ENCODE measurements around the gene GPC3. TPM values are rescaled to one million over a fixed set of nuclear protein-coding genes. Genes with fewer than 3 reads are reported as not detected.

The GPC3 gene
- total RNA-seq, 1 experiment from 2014 or later, result 0.98 TPM

DNA sequence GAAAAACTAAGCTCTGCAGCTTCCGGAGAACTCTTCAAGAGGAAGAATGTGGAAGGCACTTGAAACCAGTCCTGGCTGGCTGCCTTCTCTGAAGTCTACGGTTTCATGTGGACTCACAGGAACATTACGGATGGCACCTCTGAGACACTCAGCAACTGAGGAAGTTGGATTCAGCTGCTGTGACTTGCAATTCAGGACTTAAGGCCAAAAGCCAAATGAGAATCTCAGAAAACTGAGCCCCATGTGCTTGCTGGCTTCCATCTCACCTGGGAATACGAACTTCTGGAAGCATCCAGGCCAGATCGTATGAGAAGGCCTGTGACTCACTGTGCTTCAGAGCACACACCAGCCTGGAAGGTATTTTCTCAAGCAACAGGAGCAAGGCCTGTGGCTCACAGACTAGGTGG is 462.3 kb downstream of the GPC3 start:
- DNase-seq (ENCODE audit: low read depth, low spot score) (no peak), ATAC-seq (no peak)
- no peak overlapping the region for H3K9ac ChIP-seq (ENCODE audit: low read length)
- no peaks in the 10 kb centered on the region for H4K20me1 ChIP-seq (ENCODE audit: insufficient read depth)
- H3K36me3 ChIP-seq (ENCODE audit: control insufficient read depth in 1 of 2, insufficient read depth in 2 of 2, low read length in 2 of 2), result no peaks in the 10 kb centered on the region
- H3K27ac ChIP-seq (ENCODE audit: low read depth, low read length), result no peak overlapping the region
- ChIA-PET POLR2A (no interaction called here), CTCF (no interaction called here), RAD21 (ENCODE audit: low non-redundant PET in 1 of 2, low total read pairs in 2 of 2, uncharacterized antibody in 2 of 2, unreplicated experiment in 2 of 2) (no interaction called here)
- no peaks in the 10 kb centered on the region for H3K9me3 ChIP-seq (ENCODE audit: control insufficient read depth in 1 of 2, insufficient read depth in 1 of 2, low read depth in 1 of 2, low read length in 2 of 2)
- H3K4me2 ChIP-seq (ENCODE audit: low read length), result no peak overlapping the region
- H3K9me2 ChIP-seq (ENCODE audit: insufficient read depth), result no peaks in the 10 kb centered on the region
- no peak overlapping the region for H3K4me3 ChIP-seq (replicated peaks in 1 of 2; ENCODE audit: low read depth in 1 of 2, low read length in 2 of 2)
- intact Hi-C loops (cut with micrococcal nuclease), result no loop called here
- no peaks in the 10 kb centered on the region for H3K4me1 ChIP-seq (ENCODE audit: control insufficient read depth in 1 of 2, insufficient read depth in 2 of 2, low read length in 2 of 2)
- no peaks in the 10 kb centered on the region for H3K27me3 ChIP-seq (ENCODE audit: insufficient read depth, low read length)
- H2AFZ ChIP-seq (ENCODE audit: low read depth, low read length, poor library complexity, severe bottlenecking), result no peak overlapping the region
- BruUV-seq (replicated peaks), result no TSS peak
- no peak for TF ChIP-seq ZFX (IDR thresholded peaks at IDR 0.05)
- no peaks in the 10 kb centered on the region for H3K79me2 ChIP-seq (ENCODE audit: insufficient read depth, low read length)

DNA sequence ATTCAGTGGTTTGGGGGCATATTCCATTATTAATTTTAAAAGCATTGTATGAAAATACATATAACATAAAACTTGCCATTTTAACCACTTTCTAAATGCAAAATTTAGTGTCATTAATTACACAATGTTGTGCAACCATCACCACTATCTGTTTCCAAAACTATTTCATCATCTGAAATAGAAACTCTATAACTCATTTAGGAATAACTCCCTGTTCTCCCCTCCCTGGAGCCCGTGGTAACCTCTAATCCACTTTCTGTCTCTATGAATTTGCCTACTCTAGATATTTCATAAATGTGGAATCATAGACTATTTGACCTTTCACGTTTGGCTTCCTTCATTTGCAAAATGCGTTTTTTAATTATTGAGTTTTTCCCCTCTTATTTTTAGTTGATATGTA is 468.7 kb downstream of the GPC3 start:
- Histone ChIP-seq H3K4me2 (ENCODE audit: low read length) (no peak overlapping the region), H3K36me3 (ENCODE audit: control insufficient read depth in 1 of 2, insufficient read depth in 2 of 2, low read length in 2 of 2) (no peaks in the 10 kb centered on the region), H3K9ac (ENCODE audit: low read length) (no peak overlapping the region), H4K20me1 (ENCODE audit: insufficient read depth) (no peaks in the 10 kb centered on the region), H3K9me2 (ENCODE audit: insufficient read depth) (no peaks in the 10 kb centered on the region), H3K79me2 (ENCODE audit: insufficient read depth, low read length) (no peaks in the 10 kb centered on the region), H3K4me3 (replicated peaks in 1 of 2; ENCODE audit: low read depth in 1 of 2, low read length in 2 of 2) (no peak overlapping the region), H3K4me1 (ENCODE audit: control insufficient read depth in 1 of 2, insufficient read depth in 2 of 2, low read length in 2 of 2) (no peaks in the 10 kb centered on the region), H2AFZ (ENCODE audit: low read depth, low read length, poor library complexity, severe bottlenecking) (no peak overlapping the region), H3K27ac (ENCODE audit: low read depth, low read length) (no peak overlapping the region), H3K27me3 (ENCODE audit: insufficient read depth, low read length) (no peaks in the 10 kb centered on the region), H3K9me3 (ENCODE audit: control insufficient read depth in 1 of 2, insufficient read depth in 1 of 2, low read depth in 1 of 2, low read length in 2 of 2) (no peaks in the 10 kb centered on the region)
- no peak for ATAC-seq
- ChIA-PET RAD21 (ENCODE audit: low non-redundant PET in 1 of 2, low total read pairs in 2 of 2, uncharacterized antibody in 2 of 2, unreplicated experiment in 2 of 2) (no interaction called here), CTCF (no interaction called here), POLR2A (no interaction called here)
- no peak for DNase-seq (ENCODE audit: low read depth, low spot score)
- TF ChIP-seq, protein P1, sequence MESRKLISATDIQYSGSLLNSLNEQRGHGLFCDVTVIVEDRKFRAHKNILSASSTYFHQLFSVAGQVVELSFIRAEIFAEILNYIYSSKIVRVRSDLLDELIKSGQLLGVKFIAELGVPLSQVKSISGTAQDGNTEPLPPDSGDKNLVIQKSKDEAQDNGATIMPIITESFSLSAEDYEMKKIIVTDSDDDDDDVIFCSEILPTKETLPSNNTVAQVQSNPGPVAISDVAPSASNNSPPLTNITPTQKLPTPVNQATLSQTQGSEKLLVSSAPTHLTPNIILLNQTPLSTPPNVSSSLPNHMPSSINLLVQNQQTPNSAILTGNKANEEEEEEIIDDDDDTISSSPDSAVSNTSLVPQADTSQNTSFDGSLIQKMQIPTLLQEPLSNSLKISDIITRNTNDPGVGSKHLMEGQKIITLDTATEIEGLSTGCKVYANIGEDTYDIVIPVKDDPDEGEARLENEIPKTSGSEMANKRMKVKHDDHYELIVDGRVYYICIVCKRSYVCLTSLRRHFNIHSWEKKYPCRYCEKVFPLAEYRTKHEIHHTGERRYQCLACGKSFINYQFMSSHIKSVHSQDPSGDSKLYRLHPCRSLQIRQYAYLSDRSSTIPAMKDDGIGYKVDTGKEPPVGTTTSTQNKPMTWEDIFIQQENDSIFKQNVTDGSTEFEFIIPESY (IDR thresholded peaks at IDR 0.05; ENCODE audit: extremely low read depth, insufficient replicate concordance, low read length), result no peak
- TF ChIP-seq TCF7L2 (IDR thresholded peaks at IDR 0.05; ENCODE audit: borderline replicate concordance, extremely low read depth, insufficient read depth, insufficient read length) (no peak), JUND (IDR thresholded peaks at IDR 0.05) (no peak), CBX3 (IDR thresholded peaks at IDR 0.05; ENCODE audit: low read depth) (no peak), RAD21 (IDR thresholded peaks at IDR 0.05; ENCODE audit: low read depth) (no peak), EZH2 (IDR thresholded peaks at IDR 0.05) (no peak), CEBPB (IDR thresholded peaks at IDR 0.05; ENCODE audit: low read depth) (no peak), SRF (IDR thresholded peaks at IDR 0.05; ENCODE audit: low read depth) (no peak)
- TF ChIP-seq, protein P2, sequence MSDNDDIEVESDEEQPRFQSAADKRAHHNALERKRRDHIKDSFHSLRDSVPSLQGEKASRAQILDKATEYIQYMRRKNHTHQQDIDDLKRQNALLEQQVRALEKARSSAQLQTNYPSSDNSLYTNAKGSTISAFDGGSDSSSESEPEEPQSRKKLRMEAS (IDR thresholded peaks at IDR 0.05), result no peak
- intact Hi-C loops (cut with micrococcal nuclease), result no loop called here
- no TSS peak for BruUV-seq (replicated peaks)
